GM18511 (cell line): ENCODE measurements around the gene SLC25A25.
A peak's percentile ranks its signal among the peaks of the same experiment; 100 is the strongest.
"Not testable (repeated sequence)": the region's sequence is repeated elsewhere in the genome, so short reads cannot be mapped to it uniquely, and the experiment has no call there.

ENCODE experiments used
- ATAC-seq: cut with Tn5 transposase; IDR thresholded peaks from one replicate; pipeline ENCODE4 v1.9.1; 2021; ENCODE audit warnings: mild to moderate bottlenecking, moderate library complexity; ENCODE audit not compliant: unreplicated experiment

SLC25A25 gene

DNA sequence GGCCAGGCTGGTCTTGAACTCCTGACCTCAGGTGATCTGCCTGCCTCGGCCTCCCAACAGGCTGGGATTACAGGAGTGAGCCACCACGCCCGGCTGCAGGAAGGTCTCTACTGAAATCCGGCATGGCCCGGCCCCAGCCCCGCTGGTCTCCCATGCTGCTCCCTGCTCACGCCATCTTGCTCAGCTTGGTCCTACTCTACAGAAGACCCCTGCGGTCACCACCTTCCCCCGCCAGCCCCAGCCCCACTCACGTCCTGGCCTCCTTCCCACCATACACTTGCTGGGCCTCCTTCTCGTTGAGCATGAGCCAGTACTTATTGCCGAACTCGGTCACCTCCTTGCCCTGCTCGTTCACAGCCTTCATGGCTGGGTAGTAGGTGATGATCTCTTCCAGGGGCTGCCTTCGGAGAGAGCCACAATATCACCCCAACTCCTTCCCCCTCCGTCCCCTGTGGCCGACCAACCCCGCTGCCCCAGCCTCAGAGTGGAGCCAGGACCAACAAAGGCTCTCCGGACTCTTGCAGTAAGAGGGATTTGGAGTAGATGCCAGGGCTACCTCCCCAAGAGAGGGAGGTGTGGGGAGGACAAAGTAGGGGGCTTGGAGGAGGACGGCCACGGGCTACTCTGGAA lies 55.5 kb downstream of the SLC25A25 start:
- no peak for ATAC-seq

DNA sequence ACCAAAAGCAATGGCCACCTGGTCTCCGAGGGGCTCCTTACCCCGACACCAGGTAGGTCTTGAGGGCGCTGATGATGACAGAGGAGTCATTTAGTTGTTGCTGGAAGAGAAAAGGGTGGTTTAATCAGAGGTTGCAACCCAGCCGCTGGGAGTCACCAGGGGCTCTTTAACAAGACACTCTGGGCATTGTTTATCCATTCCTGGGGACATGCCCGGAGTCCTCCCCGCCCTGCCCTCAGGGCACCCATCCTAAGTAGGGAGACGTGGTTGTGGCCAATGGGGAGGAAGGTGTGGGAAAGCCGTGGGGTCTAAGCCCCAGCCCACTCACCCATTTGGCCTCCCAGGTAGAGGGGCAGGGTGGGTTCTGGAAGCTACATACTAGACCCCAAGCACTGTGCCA lies 56.4 kb downstream of the SLC25A25 start:
- ATAC-seq = no peak

DNA sequence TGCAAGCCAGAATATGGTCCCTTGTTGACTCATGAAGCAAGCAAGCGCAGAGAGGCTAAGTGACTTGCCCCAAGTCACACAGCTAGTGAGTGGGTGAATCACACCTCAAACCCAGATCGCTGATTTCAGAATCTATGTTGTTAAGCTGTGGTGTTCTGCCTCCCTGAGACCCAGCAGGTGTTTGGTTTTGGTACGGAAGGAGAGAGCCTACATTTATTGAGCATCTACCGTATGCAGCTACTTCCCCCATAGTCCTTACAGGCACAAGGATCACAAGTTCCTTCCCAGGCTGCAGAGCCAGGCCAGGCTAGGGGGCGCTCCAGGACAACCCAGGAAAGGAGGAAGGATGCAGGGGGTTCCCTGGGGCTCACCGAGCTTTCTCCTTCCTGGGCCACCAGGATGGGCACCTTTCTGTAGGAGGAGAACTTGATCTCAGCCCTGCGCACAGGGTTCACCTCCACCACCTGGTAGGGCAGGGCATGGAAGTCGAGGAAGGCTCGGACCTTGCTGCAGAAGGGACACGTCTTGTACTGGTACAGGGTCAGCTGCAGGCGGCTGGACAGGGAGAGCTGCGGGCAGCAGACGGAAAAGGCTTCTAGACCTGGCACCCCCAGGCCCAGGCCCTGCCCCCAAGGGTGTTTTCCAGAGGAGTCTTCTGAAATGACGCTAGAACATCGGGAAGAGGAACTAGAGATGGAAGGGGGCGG lies 57.0 kb downstream of the SLC25A25 start:
- ATAC-seq = no peak

DNA sequence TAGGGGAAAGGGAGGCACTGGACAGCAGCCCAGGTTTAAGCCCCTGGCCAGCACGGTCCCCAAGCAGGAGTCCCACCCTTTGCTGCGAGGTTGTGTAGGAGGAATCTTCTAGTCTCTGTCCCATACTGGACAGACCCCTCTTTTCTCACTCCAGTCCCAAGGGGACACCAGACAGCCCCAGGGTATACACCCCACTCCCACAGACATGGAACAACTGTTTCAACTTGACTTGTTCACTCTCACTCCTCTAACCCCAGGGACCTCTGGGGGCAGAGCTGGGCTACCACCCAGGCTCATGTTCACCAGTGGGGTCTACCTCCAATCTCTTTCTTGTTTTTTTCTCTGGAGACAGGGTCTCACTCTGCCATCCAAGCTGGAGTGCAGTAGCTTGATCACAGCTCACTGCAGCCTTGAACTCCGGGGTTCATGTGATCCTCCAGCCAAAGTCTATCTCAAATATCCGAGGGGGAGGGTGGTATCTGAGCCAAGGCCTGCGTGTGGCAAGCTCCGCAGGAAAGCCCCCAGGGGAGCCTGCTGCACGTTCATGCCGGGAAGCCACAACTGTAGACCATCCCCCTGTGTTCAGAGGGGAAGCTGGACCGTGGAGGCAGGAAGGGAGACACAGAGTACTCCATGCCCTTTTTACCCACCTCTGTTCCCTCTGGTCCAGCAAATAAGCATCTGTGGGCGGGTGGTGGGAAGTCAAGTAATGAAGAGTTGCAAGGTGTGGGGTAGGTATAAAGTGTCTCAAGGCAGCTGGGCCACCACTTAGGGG lies 57.7 kb downstream of the SLC25A25 start:
- no peak for ATAC-seq

GRCh38 chr9:128127568-128127989 lies 59.5 kb downstream of the SLC25A25 start, which contains the start of gene PTGES2:
Gene PTGES2 (minus strand): TSS chr9:128127729. CDS start chr9:128127717, 12 bp downstream.
- ATAC-seq = peak; percentile 64

DNA sequence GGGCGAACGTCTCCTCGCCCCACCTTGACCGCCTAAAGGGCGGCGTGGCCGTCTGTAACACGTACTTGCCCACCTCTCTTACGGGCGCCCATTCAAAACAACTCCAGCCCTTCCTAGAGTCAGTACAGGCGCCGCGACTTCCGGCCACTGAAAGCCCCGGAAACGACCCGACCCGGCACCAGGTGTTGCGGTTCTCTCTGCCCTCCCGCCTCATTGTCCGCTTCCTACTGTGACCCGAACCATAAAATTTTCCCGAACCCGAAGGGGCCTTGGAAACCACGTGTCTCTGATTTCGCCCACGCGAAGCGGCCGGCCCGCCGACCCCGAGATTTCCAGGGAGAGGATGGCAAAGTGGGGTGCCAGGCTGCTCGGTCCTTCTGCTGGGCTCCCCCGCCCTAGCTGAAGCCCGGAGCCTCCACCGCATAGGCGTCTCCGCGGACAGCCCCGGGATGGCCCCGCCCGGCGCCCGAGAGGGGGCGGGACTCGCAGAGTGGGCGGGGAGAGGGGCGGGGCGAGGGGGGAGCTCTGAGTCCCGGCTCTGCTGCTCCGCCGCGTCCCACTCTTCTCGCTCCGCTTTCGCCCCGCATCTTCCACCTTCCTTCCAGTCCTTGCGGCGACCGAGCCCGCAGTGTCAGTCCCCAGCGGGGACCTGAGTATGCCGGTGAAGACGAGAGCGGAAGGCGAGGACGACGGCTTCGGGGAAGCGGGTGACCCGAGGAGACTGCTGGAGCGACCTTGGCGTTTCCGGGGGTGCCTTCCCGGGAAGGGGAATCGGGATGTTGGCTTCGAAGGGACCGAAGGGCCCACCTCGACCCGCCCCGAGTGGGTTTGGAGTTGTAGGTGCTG lies 60.2 kb downstream of the SLC25A25 start:
- peak; percentile 72 for ATAC-seq

DNA sequence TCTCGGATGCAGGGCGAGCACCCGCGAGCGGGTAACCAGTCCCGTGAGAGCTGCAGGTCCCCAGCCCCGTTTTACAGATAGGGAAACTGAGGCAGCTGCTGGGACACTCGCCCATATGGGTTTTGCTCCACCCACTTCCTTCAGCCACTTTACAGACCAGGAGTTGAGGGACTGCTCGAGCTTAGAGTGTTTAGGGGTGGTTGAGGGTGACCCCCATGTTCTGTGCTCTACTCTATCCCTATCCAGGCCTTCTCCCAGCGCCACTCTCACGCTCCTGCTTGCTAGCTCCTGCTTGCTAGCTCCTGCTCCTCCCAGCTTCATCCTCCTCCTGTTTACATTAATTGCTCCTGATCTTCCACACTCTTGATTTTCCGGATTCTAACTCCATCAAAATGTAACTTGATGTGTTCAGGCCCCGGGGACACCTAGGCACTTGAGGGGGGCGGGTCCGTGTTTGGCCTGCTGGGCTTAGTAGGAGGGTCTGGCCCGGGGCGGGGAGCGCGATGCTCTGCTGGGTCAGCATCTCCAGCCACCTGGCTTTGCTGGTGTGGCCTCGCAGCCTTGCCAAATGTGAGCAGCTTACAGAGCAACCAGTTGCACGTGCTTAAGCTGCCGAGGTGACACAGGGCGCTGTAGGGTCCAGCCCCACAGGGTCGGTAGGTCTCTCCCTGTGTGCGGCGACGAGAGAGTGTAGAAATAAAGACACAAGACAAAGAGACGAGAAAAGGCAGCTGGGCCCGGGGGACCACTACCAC lies 61.0 kb downstream of the SLC25A25 start:
- ATAC-seq = no peak

- ATAC-seq = not testable (repeated sequence)
Measured at GRCh38 chr9:128129976-128130590, 62.1 kb downstream of the SLC25A25 start.

- ATAC-seq = not testable (repeated sequence)
Measured at GRCh38 chr9:128130651-128131050, 62.6 kb downstream of the SLC25A25 start.

DNA sequence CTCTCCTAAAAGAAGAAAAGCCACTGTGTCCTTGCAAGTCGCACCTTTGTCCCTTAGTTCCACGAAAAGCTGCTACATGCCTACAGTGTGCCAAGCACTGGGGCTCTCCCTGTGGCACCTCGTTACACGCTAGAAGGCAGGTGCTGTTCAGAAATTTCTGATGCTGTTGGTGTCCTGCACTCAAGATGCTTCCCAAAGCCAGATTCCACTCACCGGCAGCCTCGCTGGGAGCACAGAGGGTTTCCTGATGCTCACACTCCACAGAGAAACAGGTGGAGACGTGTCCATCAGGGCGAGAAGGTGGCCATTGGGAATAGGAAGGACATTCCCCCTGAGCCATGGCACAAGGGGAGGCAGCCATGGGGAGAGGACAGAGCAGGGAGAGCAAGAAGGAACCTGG lies 63.3 kb downstream of the SLC25A25 start:
- not testable (repeated sequence) for ATAC-seq

- ATAC-seq = not testable (repeated sequence)
Measured at GRCh38 chr9:128132139-128132538, 64.1 kb downstream of the SLC25A25 start.

- not testable (repeated sequence) for ATAC-seq
Measured at GRCh38 chr9:128135561-128135960, 67.5 kb downstream of the SLC25A25 start.

DNA sequence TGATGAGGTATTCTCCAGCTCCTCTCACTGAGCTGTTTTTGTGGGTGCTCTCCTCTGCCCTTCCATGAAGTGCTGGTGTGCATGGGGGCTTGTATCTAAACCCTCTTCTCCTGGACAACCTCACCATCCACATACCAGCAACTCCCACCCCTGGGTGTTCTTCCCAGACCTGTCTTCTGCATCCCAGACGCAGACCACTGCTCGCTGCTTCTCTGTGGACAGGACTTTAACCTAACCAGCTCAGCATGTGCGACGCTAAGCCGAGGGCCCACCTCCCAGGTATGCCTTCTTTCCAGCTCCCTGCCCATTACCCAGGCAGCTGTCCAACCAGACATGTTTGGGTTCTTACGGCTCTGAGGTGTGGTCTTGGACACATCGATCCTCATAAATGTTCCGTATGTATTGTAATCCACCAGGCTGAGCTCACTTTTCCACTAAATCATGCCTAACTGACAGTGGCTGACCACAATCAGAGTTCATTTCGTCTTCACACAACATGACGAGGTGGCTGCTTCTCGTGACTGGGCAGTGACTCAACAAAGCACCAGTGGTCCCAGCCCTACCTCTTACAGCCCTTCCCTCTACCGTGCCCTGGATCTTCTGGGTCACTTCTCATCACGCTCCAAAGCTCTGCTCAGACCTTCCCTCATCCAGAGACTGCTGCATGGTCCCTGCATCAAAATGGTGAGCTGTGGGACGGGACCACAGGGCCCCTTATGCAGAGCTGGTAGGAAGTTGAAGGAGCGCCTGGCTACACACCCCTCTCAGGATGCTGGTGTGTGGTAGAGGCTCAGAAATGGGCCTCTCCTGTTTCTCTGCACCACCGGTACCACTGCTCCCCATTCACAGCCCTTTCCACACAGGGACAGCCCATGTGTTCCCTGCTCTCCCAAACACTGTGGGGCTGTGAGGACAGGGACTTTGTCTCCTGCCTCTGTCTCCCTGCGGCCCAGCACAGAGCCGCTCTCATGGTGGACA lies 69.1 kb downstream of the SLC25A25 start:
- no peak for ATAC-seq

- no peak for ATAC-seq
Measured at GRCh38 chr9:128138001-128138400, 70.0 kb downstream of the SLC25A25 start.

- no peak for ATAC-seq
Measured at GRCh38 chr9:128139621-128140020, 71.6 kb downstream of the SLC25A25 start.

DNA sequence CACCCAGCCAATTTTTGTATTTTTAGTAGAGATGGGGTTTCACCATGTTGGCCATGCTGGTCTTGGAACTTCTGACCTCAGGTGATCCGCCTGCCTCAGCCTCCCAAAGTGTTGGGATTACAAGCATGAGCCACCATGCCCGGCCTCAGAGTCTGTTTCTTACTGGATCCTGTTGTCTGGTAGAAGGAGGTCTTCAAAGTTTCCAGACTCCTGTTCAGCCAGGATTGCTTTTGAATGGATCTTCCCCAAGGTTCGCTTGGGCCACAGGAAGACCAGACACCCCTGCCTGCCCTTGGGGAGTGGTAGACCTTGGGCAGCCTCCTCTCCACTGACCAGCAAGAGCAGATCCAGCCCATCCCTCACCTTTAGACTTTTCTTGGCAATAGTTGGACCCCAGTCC lies 73.6 kb downstream of the SLC25A25 start:
- no peak for ATAC-seq

DNA sequence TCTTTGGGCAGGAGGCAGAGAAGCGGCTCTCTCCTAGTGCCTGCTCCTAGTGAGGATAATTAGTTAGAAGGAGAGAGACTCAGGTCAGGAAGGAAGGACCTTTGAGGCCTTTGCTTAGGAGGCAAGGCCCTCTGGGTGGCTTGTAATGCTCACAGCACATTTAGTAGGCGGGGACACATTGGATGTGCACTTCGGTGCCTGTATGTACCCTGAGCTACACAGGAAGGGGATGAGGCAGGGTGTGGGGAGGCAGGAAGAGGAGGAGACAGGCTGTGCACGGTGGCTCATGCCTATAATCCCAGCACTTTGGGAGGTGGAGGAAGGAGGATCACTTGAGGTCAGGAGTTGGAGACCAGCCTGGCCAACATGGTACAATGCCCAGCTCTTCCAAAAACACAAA lies 74.0 kb downstream of the SLC25A25 start:
- no peak for ATAC-seq

- no peak for ATAC-seq
Measured at GRCh38 chr9:128142596-128142995, 74.6 kb downstream of the SLC25A25 start.
